Glutamatergic neuron (in vitro differentiated cells): ENCODE results near the gene RAET1E. TPM values are rescaled to one million over a fixed set of nuclear protein-coding genes. Genes with fewer than 3 reads are reported as not detected.

Experiments
- DNase-seq: peaks from one replicate; pipeline ENCODE4 v3.0.0; 2022
- H3K27ac Mint-ChIP-seq: one replicate; pipeline ENCODE4 v1.8.0; 2020; ENCODE audit warnings: mild to moderate bottlenecking, mixed read lengths, inconsistent platforms; ENCODE audit not compliant: unreplicated experiment
- H3K27me3 Mint-ChIP-seq: one replicate; pipeline ENCODE4 v1.8.0; 2020; ENCODE audit warnings: mild to moderate bottlenecking, moderate library complexity, mixed read lengths, inconsistent platforms; ENCODE audit not compliant: unreplicated experiment
- H3K36me3 Mint-ChIP-seq: one replicate; pipeline ENCODE4 v1.8.0; 2020; ENCODE audit warnings: mild to moderate bottlenecking, mixed read lengths, inconsistent platforms; ENCODE audit not compliant: unreplicated experiment
- H3K4me1 Mint-ChIP-seq: one replicate; pipeline ENCODE4 v1.8.0; 2020; ENCODE audit warnings: mild to moderate bottlenecking, low read depth, mixed read lengths, inconsistent platforms; ENCODE audit not compliant: unreplicated experiment
- H3K4me3 Mint-ChIP-seq: one replicate; pipeline ENCODE4 v1.8.0; 2020; ENCODE audit warnings: mild to moderate bottlenecking, mixed read lengths, inconsistent platforms; ENCODE audit not compliant: unreplicated experiment
- H3K9me3 Mint-ChIP-seq: one replicate; pipeline ENCODE4 v1.8.0; 2020; ENCODE audit warnings: mild to moderate bottlenecking, moderate library complexity, mixed read lengths, inconsistent platforms; ENCODE audit not compliant: unreplicated experiment
- CTCF ChIP-seq: fragments of 200-600 bp; sonication (generic); IDR thresholded peaks from one replicate; pipeline ENCODE4 v1.5.0; 2021; ENCODE audit not compliant: partially characterized antibody, unreplicated experiment
- total RNA-seq: library from RNA; stranded (reverse); fragmentation: NEBNext Ultra II Directional; extraction: Animal tissue kit (Norgen Biotek cat#: 25700); gene quantifications from one replicate; pipeline ENCODE4 v1.2.1, GENCODE V29; 2021; ENCODE audit not compliant: unreplicated experiment

The RAET1E gene
- total RNA-seq, 1 donor from 2014 or later = not detected

- Mint-ChIP-seq H3K9me3 (peaks cover 11% of the 10 kb centered on the region), H3K36me3 (no peaks in the 10 kb centered on the region), H3K4me1 (peaks cover 2% of the 10 kb centered on the region), H3K27me3 (peaks cover 40% of the 10 kb centered on the region), H3K4me3 (peak overlapping the region; percentile 82), H3K27ac (no peak overlapping the region)
- DNase-seq = peak; percentile 85
- TF ChIP-seq CTCF = peak; percentile 64
Measured at GRCh38 chr6:149925974-149926777, 28.3 kb upstream of the RAET1E start.

GRCh38 chr6:149925253-149925973, 27.5 kb upstream of the RAET1E start:
- no peak for TF ChIP-seq CTCF
- peaks cover 2% of the 10 kb centered on the region for H3K4me1 Mint-ChIP-seq

GRCh38 chr6:149924933-149925252, 27.0 kb upstream of the RAET1E start:
- DNase-seq = no peak
- Mint-ChIP-seq H3K27ac (no peak overlapping the region), H3K4me3 (no peak overlapping the region), H3K9me3 (peaks cover 16% of the 10 kb centered on the region), H3K27me3 (peaks cover 39% of the 10 kb centered on the region), H3K4me1 (peaks cover 2% of the 10 kb centered on the region), H3K36me3 (peaks cover 6% of the 10 kb centered on the region)
- no peak for TF ChIP-seq CTCF

More at GRCh38 chr6:149925253-149925973, 27.5 kb upstream of the RAET1E start:
- Mint-ChIP-seq H3K9me3 (peaks cover 16% of the 10 kb centered on the region), H3K27me3 (peaks cover 44% of the 10 kb centered on the region), H3K27ac (no peak overlapping the region), H3K36me3 (peaks cover 5% of the 10 kb centered on the region), H3K4me3 (peak overlapping the region; percentile 63)
- DNase-seq = no peak

- no peak overlapping the region for H3K27ac Mint-ChIP-seq
Measured at GRCh38 chr6:149924206-149924932, 26.5 kb upstream of the RAET1E start.

More at GRCh38 chr6:149924206-149924932, 26.5 kb upstream of the RAET1E start:
- peaks cover 17% of the 10 kb centered on the region for H3K9me3 Mint-ChIP-seq
- no peak for TF ChIP-seq CTCF
- peaks cover 41% of the 10 kb centered on the region for H3K27me3 Mint-ChIP-seq
- DNase-seq = no peak
- H3K4me1 Mint-ChIP-seq = peaks cover 2% of the 10 kb centered on the region
- H3K4me3 Mint-ChIP-seq = peak overlapping the region; percentile 42
- peaks cover 6% of the 10 kb centered on the region for H3K36me3 Mint-ChIP-seq
